GM21381 (cell line): Measurements from ENCODE around the gene KIF26B.

Experiments used
- ATAC-seq: cut with Tn5 transposase; IDR thresholded peaks from one replicate; pipeline ENCODE4 v1.9.1; 2021; ENCODE audit warnings: mild to moderate bottlenecking, moderate library complexity; ENCODE audit not compliant: unreplicated experiment

The KIF26B gene

GRCh38 chr1:245484176-245484575, 329.4 kb downstream of the KIF26B start:
- ATAC-seq = no peak

- ATAC-seq = no peak
Observed at GRCh38 chr1:245485996-245486395, 331.2 kb downstream of the KIF26B start.

GRCh38 chr1:245486775-245487470, 332.1 kb downstream of the KIF26B start:
- ATAC-seq = no peak

GRCh38 chr1:245488346-245489129, 333.8 kb downstream of the KIF26B start:
- ATAC-seq = no peak

- no peak for ATAC-seq
Observed at GRCh38 chr1:245489838-245490237, 335.1 kb downstream of the KIF26B start.

- no peak for ATAC-seq
Observed at GRCh38 chr1:245493029-245493428, 338.2 kb downstream of the KIF26B start.

- ATAC-seq = no peak
Observed at GRCh38 chr1:245495681-245496080, 340.9 kb downstream of the KIF26B start.

GRCh38 chr1:245500546-245500945, 345.8 kb downstream of the KIF26B start:
- ATAC-seq = no peak

GRCh38 chr1:245501633-245502032, 346.8 kb downstream of the KIF26B start:
- ATAC-seq = no peak

GRCh38 chr1:245503548-245503947, 348.8 kb downstream of the KIF26B start:
- no peak for ATAC-seq

- ATAC-seq = no peak
Observed at GRCh38 chr1:245510144-245510543, 355.4 kb downstream of the KIF26B start.

- no peak for ATAC-seq
Observed at GRCh38 chr1:245512181-245512888, 357.6 kb downstream of the KIF26B start.

GRCh38 chr1:245512980-245513578, 358.3 kb downstream of the KIF26B start:
- ATAC-seq = no peak

GRCh38 chr1:245516284-245516759, 361.5 kb downstream of the KIF26B start:
- ATAC-seq = no peak

GRCh38 chr1:245520611-245521010, 365.8 kb downstream of the KIF26B start:
- no peak for ATAC-seq

- ATAC-seq = no peak
Observed at GRCh38 chr1:245526141-245526540, 371.4 kb downstream of the KIF26B start.

GRCh38 chr1:245528258-245528635, 373.5 kb downstream of the KIF26B start:
- ATAC-seq = no peak

- ATAC-seq = no peak
Observed at GRCh38 chr1:245530937-245531336, 376.2 kb downstream of the KIF26B start.

- no peak for ATAC-seq
Observed at GRCh38 chr1:245537992-245538391, 383.2 kb downstream of the KIF26B start.

GRCh38 chr1:245538671-245539070, 383.9 kb downstream of the KIF26B start:
- no peak for ATAC-seq

GRCh38 chr1:245541369-245541768, 386.6 kb downstream of the KIF26B start:
- no peak for ATAC-seq
